Uterus (tissue), 2 donors: Measurements from ENCODE around the gene RANBP3.

ENCODE experiments used
- CTCF ChIP-seq, 4 experiments: fragments of 200-600 bp in 2 of 4; fragments of 450-650 bp in 2 of 4; sonication (generic) in 2 of 4; IDR thresholded peaks; one replicate each; pipeline ENCODE4 v1.5.1; 2016 to 2019; ENCODE audit warnings: antibody characterized with exemption in 4 of 4, mild to moderate bottlenecking in 2 of 4, moderate library complexity in 1 of 4
- POLR2A ChIP-seq, 2 donors: fragments of 450-650 bp; IDR thresholded peaks; one replicate each; pipeline ENCODE4 v1.6.1; 2016; ENCODE audit warnings: antibody characterized with exemption in 2 of 2, mild to moderate bottlenecking in 1 of 2, moderate library complexity in 1 of 2

- no peak for TF ChIP-seq POLR2A (IDR thresholded peaks at IDR 0.05)
- TF ChIP-seq CTCF (IDR thresholded peaks at IDR 0.05) = no peak
Measured at GRCh38 chr19:5895409-5895808, 82.5 kb downstream of the RANBP3 start.
